DMS53 treated with DMSO at 0.1 percent for 48 hours (cell line): ENCODE results near the gene VPS52.

ENCODE experiments used
- DNase-seq: peaks from one replicate; lab custom pipeline; 2025; ENCODE audit not compliant: unreplicated experiment; lab: John Stamatoyannopoulos, UW

Gene VPS52

GRCh38 chr6:33271468-33272274 lies at the start of gene VPS52, which contains the start of gene RPS18:
Gene VPS52, minus strand, starts transcription at chr6:33271876. Its CDS starts 201 bp downstream, at chr6:33271675.
Gene RPS18, plus strand, starts transcription at chr6:33272075. Its CDS starts 45 bp downstream, at chr6:33272120.
- peak; percentile 92 for DNase-seq

GRCh38 chr6:33321227-33321626 lies 49.6 kb upstream of the VPS52 start:
- no peak for DNase-seq

GRCh38 chr6:33320315-33321181 lies 48.9 kb upstream of the VPS52 start:
- DNase-seq, result no peak

- no peak for DNase-seq
Observed at GRCh38 chr6:33319939-33320314, 48.3 kb upstream of the VPS52 start.

- DNase-seq, result no peak
Observed at GRCh38 chr6:33318426-33319073, 46.9 kb upstream of the VPS52 start.

GRCh38 chr6:33317669-33318425 lies 46.2 kb upstream of the VPS52 start, which contains the start of gene ZBTB22:
Gene ZBTB22, minus strand, starts transcription at chr6:33317744. Its CDS starts 828 bp downstream, at chr6:33316916.
- DNase-seq, result peak; percentile 96

GRCh38 chr6:33317419-33317668 lies 45.7 kb upstream of the VPS52 start:
- no peak for DNase-seq

GRCh38 chr6:33316603-33317418 lies 45.1 kb upstream of the VPS52 start:
- no peak for DNase-seq

GRCh38 chr6:33315793-33316602 lies 44.3 kb upstream of the VPS52 start:
- DNase-seq, result no peak

GRCh38 chr6:33314943-33315792 lies 43.5 kb upstream of the VPS52 start:
- DNase-seq, result peak; percentile 55

- DNase-seq, result peak; percentile 44
Observed at GRCh38 chr6:33314515-33314942, 42.9 kb upstream of the VPS52 start.

GRCh38 chr6:33313709-33314514 lies 42.2 kb upstream of the VPS52 start, which contains the start of gene TAPBP:
Gene TAPBP, minus strand, starts transcription at chr6:33314078. Its CDS starts 37 bp downstream, at chr6:33314041.
- peak; percentile 64 for DNase-seq

- DNase-seq, result peak; percentile 21
Observed at GRCh38 chr6:33313105-33313708, 41.5 kb upstream of the VPS52 start.

GRCh38 chr6:33312361-33313104 lies 40.9 kb upstream of the VPS52 start:
- peak; percentile 42 for DNase-seq

GRCh38 chr6:33306356-33306755 lies 34.7 kb upstream of the VPS52 start:
- no peak for DNase-seq

- DNase-seq, result no peak
Observed at GRCh38 chr6:33305052-33305451, 33.4 kb upstream of the VPS52 start.
